HG03558 (cell line): ENCODE results near the gene SEMA5B.

ENCODE experiments used
- ATAC-seq: cut with Tn5 transposase; IDR thresholded peaks from one replicate; pipeline ENCODE4 v1.9.1; 2021; ENCODE audit warnings: moderate number of reproducible peaks; ENCODE audit not compliant: unreplicated experiment; ENCODE audit errors: extremely low read depth

SEMA5B gene

GRCh38 chr3:123055352-123055751, 27.8 kb upstream of the SEMA5B start:
- no peak for ATAC-seq

- ATAC-seq = no peak
Measured at GRCh38 chr3:123054931-123055330, 27.4 kb upstream of the SEMA5B start.

DNA sequence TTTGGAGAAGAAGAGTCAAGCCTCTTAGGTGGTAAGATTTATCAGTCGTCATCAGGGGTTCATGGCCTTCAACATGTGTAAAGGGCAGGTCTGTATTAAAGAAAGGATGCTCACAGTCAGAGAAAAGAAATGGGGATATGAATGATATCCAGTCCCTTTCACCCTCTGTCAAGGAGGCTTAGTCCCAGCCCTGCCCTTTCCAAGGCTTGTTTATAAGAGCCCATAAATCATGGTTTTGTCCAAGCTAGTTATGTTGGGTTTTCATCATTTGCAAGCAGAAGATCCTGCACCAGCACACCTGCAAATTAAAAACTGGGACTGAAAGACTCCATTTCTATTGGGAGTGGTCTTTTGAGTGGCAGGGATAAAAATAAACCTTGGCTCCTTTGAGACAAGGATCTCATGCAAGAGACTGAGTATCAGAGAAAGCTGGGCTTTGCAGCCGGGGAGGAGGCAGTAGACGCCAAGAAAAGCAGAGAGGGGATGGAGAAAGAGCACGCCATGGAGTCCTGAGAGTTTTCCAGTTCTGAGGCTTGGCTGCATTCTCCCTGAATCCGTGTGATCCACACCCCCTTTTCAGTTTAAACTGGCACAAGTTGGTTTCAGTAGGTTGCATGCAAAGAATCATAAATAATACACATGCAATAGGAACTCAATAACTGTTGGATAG, 26.7 kb upstream of the SEMA5B start:
- ATAC-seq = no peak

- ATAC-seq = no peak
Measured at GRCh38 chr3:123053107-123053506, 25.5 kb upstream of the SEMA5B start.

DNA sequence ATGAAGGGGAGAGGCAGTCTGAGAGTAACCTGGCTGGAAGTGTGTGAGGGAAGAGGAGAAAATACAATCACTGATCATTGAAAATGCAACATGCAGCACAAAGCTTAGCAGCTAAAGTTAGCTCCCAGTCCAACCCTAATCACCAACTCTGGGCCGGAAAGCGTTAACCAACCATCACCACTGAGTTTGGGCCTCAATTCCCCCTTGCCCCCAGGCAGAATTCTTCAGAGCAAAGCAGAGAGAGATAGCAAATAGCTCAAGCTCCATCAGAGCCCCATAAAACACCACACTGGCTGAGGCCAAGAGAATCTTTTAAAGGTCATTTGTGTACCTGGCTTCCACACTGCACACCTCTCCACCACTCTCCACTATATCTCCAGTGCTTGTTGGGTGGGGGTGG, 23.1 kb upstream of the SEMA5B start:
- ATAC-seq = no peak

DNA sequence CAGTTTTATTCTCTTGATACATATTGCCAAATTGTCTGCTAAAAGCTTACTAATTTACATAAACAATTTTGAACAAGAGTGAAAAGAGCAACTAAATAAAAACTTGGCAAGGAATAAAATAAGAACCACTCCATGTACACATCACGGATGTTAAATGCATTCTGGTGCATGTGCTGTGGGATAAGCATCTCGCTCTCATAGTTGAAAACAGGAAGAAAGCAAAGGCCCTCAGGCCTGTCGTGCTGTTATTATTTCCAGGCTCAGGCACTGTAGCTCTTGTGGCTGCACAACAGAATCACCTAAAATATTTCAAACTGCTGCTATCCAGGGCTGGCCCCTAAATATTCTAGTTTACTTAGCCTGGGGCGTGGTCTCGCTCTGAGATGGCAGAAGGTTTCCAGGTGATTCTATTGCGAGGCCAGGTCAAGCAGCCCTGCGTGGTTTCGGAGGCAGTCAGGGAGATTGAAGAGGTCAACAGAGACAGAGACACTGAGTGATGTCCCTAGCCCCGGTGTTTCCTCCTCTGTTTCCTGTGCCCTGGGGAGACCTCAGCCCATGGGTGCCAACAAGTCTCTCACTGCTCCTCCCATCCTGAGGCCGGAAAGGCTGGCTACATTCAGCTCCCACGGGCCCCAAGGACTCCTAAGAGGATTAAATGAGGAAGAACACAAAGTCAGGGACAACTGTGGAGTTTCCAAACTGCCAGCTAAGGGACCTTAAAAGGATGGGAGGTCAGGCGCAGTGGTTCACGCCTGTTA, 21.1 kb upstream of the SEMA5B start:
- ATAC-seq = no peak

- ATAC-seq = no peak
Measured at GRCh38 chr3:123047062-123047319, 19.4 kb upstream of the SEMA5B start.

DNA sequence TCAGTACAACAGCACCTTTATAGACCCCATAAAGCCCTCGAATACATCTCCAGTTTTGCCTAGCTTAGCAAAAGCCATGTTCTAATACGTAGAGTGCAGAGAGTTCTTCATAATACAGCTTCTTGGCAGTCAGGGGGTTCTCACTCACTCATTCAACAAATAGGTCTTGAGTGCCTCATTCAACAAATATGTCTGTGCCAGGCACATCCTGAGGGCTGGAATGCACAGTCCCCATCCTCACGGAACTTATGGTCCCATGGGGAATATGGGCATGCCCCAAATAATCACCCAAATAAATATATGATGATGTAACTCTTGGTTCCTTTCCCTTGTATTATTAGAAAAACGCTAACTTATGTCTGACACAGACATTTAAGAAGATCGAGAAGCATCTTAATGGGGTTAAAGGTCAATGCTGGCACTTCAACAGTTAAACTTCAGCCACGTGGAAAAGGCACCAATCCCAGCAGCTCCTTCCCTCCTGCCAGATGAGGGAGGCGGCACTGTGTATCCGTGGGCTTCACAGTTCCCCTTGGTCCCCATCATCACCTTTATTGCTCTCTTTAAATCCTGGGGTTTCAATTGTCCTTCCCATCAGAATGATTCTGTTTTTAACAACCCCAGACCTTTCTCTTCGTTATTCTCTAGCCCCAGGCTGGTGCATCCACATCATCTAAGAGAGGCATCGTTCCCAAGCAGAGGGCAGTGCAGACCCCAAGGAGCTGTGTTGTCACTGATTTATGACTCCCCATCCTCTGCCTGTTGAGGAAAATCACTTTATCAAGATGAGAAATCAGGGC, 18.9 kb upstream of the SEMA5B start:
- no peak for ATAC-seq

DNA sequence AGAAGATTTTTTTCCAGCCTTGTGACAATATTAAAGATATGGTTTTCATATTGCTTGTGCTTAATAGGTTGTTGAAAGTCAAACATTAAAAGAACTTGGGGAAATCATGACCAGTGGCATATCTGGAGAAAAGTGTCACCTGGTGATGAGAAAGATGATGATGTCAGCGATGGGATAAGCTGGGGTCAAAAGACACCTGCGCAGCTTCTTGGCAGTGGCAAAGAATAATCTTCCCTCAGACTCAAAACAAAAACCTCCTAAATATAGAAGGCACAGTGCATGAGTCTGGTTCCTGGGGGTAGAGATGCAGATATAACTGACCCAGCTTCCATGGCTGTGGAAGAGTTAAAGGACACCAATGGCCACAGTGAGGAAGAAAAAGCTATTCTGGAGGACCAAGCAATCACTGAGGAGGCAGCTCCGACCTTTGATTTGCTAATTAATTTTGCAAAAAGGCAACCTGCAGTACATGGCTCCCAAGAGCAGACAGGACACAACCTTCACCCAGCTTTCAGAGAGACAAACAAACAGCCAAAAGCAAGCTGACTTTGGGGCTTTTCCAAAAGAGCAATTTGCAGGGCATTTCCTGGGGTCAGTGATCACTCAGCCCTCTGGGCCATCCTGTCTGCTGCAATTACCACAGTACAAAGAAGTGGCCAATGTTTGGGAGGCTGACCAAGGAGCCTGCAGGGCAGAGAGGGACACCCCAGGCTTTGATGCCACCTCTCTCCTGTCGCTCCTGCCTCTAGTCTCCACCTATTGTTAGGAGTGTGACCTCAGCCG, 17.6 kb upstream of the SEMA5B start:
- ATAC-seq = no peak

- no peak for ATAC-seq
Measured at GRCh38 chr3:123042413-123042812, 14.8 kb upstream of the SEMA5B start.

GRCh38 chr3:123039178-123039577, 11.6 kb upstream of the SEMA5B start:
- no peak for ATAC-seq

DNA sequence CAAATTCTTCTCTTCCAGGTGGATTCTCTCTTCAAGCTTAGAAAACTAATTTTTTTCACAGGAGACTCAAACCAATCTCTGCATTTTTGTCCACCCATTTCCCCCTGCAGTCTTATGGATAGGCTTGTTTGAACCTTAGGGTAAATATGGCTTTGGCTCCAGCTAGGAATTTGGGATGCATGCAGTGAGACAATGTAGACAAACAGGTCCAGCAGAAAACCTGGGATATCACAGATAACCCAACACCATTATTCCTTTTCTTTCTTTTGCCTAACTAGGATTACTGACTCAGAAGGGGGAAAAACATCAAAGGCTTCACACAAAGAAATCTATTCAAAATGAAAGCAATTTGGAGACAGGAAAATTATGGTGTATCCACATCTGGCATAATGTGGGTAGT, 11.2 kb upstream of the SEMA5B start:
- no peak for ATAC-seq

DNA sequence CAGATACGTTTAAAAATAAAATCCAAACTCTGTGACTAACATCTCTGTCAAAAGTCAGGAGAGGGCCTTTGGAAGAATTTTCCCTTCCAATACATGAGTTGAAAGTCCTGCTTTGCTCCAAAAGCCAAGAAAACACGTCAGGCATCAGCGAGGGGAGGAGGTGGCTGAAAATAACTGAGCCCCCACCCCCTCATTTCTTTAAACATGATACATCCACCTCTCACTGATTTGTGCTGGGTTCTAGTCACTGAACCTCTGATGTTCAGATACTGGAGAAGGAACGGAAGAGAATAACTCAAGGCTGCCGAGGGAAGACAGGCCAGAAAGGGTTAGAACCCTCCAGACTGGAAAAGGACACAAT, 9.4 kb upstream of the SEMA5B start:
- ATAC-seq = no peak

- ATAC-seq = no peak
Measured at GRCh38 chr3:123036352-123037014, 8.9 kb upstream of the SEMA5B start.

GRCh38 chr3:123034996-123035395, 7.4 kb upstream of the SEMA5B start:
- no peak for ATAC-seq

DNA sequence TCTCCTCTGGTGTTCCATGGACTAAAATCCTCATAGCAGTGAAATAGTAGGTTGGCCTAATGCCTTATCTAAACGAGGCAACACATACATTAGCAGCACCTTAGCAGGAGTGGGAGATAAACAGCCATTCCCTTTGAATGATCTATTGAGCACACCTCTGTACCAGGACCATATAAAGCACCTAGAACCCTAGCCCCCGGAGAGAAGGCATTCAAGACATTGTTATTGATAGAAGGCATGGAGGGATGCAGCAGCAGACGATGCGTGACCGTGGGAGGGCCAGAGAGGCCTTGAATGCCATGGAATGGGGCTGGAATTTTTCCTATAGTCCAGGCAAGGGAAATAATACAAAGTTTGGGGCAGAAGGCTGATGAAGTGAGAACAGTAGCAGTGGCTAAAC, 6.6 kb upstream of the SEMA5B start:
- no peak for ATAC-seq

DNA sequence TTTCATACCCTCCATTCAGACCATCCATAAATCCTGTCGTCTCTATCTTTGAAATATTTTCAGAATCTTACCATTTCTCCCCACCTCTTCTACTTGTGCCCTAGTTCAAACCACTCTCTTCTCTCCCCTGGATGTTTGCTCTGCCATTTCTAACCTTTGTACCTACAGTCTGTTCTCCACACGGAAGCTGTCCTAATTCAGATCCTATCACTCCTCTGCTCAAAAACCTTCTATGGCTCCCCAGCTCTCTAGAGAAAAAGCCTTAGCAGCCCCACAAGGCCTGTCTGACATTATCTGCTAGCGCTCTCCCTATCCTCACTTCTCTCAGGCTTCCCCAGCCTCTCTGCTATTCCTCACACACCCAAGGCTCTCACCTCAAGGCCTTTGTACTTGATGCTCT, 4.5 kb upstream of the SEMA5B start:
- ATAC-seq = no peak

GRCh38 chr3:123031051-123031450, 3.5 kb upstream of the SEMA5B start:
- no peak for ATAC-seq

GRCh38 chr3:123028233-123028828, 768 bp upstream of the SEMA5B start:
- no peak for ATAC-seq
